ENCODE results near the gene LBX2.

The LBX2 gene

GRCh38 chr2:74499267-74499939, at the start of gene LBX2:
Gene LBX2, minus strand, starts transcription at chr2:74499603. Its CDS starts 66 bp downstream, at chr2:74499537.
- Histone ChIP-seq H3K4me1 (ENCODE audit: low read depth, poor library complexity, severe bottlenecking) (peaks cover 10% of the 10 kb centered on the region), H2AFZ (ENCODE audit: low read depth) (no peak within 1 kb of the TSS), H3K27me3 (ENCODE audit: insufficient read depth, low read depth) (peaks cover 12% of the 10 kb centered on the region; the same call in 1 of the 2 replicates), H3K36me3 (ENCODE audit: insufficient read depth) (no peaks in the 10 kb centered on the region), H4K20me1 (ENCODE audit: insufficient read depth) (no peaks in the 10 kb centered on the region), H3K79me2 (ENCODE audit: insufficient read depth, low read depth) (no peaks in the 10 kb centered on the region), H3K9ac (no peak within 1 kb of the TSS), H3K27ac (no peak within 1 kb of the TSS), H3K4me3 (IDR thresholded peaks at IDR 0.05; ENCODE audit: insufficient read depth, low read depth, low read length) (no peak within 1 kb of the TSS), H3K4me2 (no peak within 1 kb of the TSS)
- TF ChIP-seq CTCF (conservative IDR thresholded peaks at IDR 0.05; ENCODE audit: low read depth, low read length): no peak

GRCh38 chr2:74548285-74548899, 49.0 kb upstream of the LBX2 start:
- Histone ChIP-seq H3K27ac (no peak overlapping the region), H3K9ac (no peak overlapping the region), H3K4me2 (no peak overlapping the region; the same call in 1 of the 2 replicates), H3K79me2 (ENCODE audit: insufficient read depth, low read depth) (no peaks in the 10 kb centered on the region), H4K20me1 (ENCODE audit: insufficient read depth) (no peaks in the 10 kb centered on the region), H3K36me3 (ENCODE audit: insufficient read depth) (no peaks in the 10 kb centered on the region), H3K4me1 (ENCODE audit: low read depth, poor library complexity, severe bottlenecking) (peaks cover 2% of the 10 kb centered on the region), H3K27me3 (ENCODE audit: insufficient read depth, low read depth) (peaks cover 19% of the 10 kb centered on the region; the same call in 1 of the 2 replicates), H3K4me3 (IDR thresholded peaks at IDR 0.05; ENCODE audit: insufficient read depth, low read depth, low read length) (no peak overlapping the region), H2AFZ (ENCODE audit: low read depth) (0 out of 2 replicates have a peak overlapping the region, but pooled peaks have one; percentile 23)
- no peak for TF ChIP-seq CTCF (conservative IDR thresholded peaks at IDR 0.05; ENCODE audit: low read depth, low read length)

DNA sequence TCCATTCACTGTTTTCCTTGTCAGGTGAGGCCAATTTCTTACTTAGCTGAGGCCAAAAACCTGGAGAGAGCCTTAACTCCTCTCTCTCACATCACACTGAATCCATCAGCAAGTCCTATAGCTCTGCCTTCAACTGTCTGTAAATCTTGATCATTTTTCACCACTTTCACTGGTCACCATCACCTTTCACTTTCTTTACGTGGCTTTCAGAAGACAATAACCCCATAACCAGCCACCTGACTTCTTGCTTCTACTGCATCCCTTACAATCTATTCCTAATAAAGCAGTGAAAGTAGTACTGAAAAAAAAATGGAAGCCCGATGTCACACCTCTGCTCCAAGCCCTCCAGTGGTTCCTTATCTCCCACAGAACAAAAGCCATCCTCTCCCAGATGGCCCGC, 46.6 kb upstream of the LBX2 start:
- Histone ChIP-seq H3K4me2 (no peak overlapping the region), H4K20me1 (ENCODE audit: insufficient read depth) (no peaks in the 10 kb centered on the region), H3K4me1 (ENCODE audit: low read depth, poor library complexity, severe bottlenecking) (no peaks in the 10 kb centered on the region), H3K4me3 (IDR thresholded peaks at IDR 0.05; ENCODE audit: insufficient read depth, low read depth, low read length) (no peak overlapping the region), H3K27ac (no peak overlapping the region), H3K79me2 (ENCODE audit: insufficient read depth, low read depth) (no peaks in the 10 kb centered on the region), H3K36me3 (ENCODE audit: insufficient read depth) (no peaks in the 10 kb centered on the region), H2AFZ (ENCODE audit: low read depth) (no peak overlapping the region), H3K9ac (no peak overlapping the region), H3K27me3 (ENCODE audit: insufficient read depth, low read depth) (peaks cover 16% of the 10 kb centered on the region; the same call in 1 of the 2 replicates)
- no peak for TF ChIP-seq CTCF (conservative IDR thresholded peaks at IDR 0.05; ENCODE audit: low read depth, low read length)

DNA sequence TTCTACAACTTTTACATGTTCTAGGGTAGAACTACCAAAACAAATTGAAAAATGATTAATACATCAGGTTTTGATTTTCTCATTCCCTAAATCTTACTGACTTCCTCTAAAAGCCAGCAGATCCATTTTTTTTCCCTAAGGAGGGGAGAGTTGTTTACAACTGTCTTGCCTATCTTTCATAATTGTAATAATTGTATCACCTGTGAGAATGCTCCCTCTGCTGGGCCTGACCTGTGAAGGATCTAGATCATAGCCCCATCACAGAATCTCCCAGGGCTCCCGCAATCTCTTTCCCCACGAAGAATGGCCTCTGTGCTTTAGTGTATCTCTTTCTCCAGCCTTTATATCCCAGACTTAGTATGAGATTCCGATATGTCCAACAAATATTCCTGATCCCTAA, 45.2 kb upstream of the LBX2 start:
- TF ChIP-seq CTCF (conservative IDR thresholded peaks at IDR 0.05; ENCODE audit: low read depth, low read length): 0 out of 2 replicates have a peak, but pooled peaks have one; percentile 31
- Histone ChIP-seq H3K4me2 (no peak overlapping the region), H3K4me1 (ENCODE audit: low read depth, poor library complexity, severe bottlenecking) (no peaks in the 10 kb centered on the region), H3K9ac (no peak overlapping the region), H2AFZ (ENCODE audit: low read depth) (no peak overlapping the region), H3K36me3 (ENCODE audit: insufficient read depth) (no peaks in the 10 kb centered on the region), H3K4me3 (IDR thresholded peaks at IDR 0.05; ENCODE audit: insufficient read depth, low read depth, low read length) (no peak overlapping the region), H3K27me3 (ENCODE audit: insufficient read depth, low read depth) (peaks cover 16% of the 10 kb centered on the region; the same call in 1 of the 2 replicates), H3K27ac (no peak overlapping the region), H4K20me1 (ENCODE audit: insufficient read depth) (no peaks in the 10 kb centered on the region), H3K79me2 (ENCODE audit: insufficient read depth, low read depth) (no peaks in the 10 kb centered on the region)

Measured in KMS-11 (cell line).